DND-41 (cell line): ENCODE results near the gene OR5AN1.

Experiments used
- EZH2 ChIP-seq: IDR thresholded peaks from 3 replicates; pipeline ENCODE4 v1.6.1; 2012; ENCODE audit warnings: borderline replicate concordance, low read depth, mild to moderate bottlenecking, moderate library complexity, low read length, inconsistent platforms; ENCODE audit not compliant: severe bottlenecking
- TF ChIP-seq, protein P1 (sequence below): IDR thresholded peaks from 2 replicates; pipeline ENCODE4 v1.5.1; 2012; ENCODE audit warnings: borderline replicate concordance, low read length, moderate library complexity, mild to moderate bottlenecking; ENCODE audit not compliant: poor library complexity, severe bottlenecking; ENCODE audit errors: extremely low read depth

DNA sequence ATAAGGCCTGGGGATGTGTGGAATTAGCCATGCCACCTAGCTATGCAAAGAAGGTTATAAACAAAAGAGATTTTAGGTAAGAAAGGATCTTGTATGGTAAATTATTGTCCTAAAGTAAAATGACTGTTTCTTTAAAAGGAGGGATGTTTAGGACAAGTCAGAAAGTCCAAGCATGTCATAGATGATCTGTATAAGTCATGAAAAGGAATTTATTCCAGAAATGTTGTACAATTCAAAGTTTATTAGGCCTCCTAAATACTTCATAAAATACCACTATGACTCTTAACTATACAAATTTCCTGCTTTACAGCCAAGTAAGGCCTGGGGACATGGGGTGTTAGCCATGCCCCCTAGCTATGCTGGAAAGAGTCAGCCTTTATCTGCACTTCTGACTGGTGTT is 44.9 kb downstream of the OR5AN1 start:
- TF ChIP-seq, protein P1, sequence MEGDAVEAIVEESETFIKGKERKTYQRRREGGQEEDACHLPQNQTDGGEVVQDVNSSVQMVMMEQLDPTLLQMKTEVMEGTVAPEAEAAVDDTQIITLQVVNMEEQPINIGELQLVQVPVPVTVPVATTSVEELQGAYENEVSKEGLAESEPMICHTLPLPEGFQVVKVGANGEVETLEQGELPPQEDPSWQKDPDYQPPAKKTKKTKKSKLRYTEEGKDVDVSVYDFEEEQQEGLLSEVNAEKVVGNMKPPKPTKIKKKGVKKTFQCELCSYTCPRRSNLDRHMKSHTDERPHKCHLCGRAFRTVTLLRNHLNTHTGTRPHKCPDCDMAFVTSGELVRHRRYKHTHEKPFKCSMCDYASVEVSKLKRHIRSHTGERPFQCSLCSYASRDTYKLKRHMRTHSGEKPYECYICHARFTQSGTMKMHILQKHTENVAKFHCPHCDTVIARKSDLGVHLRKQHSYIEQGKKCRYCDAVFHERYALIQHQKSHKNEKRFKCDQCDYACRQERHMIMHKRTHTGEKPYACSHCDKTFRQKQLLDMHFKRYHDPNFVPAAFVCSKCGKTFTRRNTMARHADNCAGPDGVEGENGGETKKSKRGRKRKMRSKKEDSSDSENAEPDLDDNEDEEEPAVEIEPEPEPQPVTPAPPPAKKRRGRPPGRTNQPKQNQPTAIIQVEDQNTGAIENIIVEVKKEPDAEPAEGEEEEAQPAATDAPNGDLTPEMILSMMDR: no peak
- TF ChIP-seq EZH2: no peak
